ENCODE measurements around the gene KRTAP5-11. TPM values are rescaled to one million over a fixed set of nuclear protein-coding genes. Genes with fewer than 3 reads are reported as not detected.
A peak's percentile ranks its signal among the peaks of the same experiment; 100 is the strongest.
"Not testable (repeated sequence)": the region's sequence is repeated elsewhere in the genome, so short reads cannot be mapped to it uniquely, and the experiment has no call there.

KRTAP5-11 gene
- total RNA-seq, 1 donor from 2014 or later = not detected

- peaks cover 14% of the 10 kb centered on the region for H3K27me3 ChIP-seq
- H3K9me3 Mint-ChIP-seq; H3K79me2 ChIP-seq (ENCODE audit: low read depth); H3K4me1 Mint-ChIP-seq; H3K9ac ChIP-seq; H3K9me3 ChIP-seq (ENCODE audit: low read depth); H3K4me2 ChIP-seq; H3K4me3 ChIP-seq; DNase-seq (ENCODE audit: low spot score); H3K27ac Mint-ChIP-seq; H3K4me3 Mint-ChIP-seq; H3F3A ChIP-seq (ENCODE audit: low read depth); H3K27me3 Mint-ChIP-seq (ENCODE audit: insufficient read depth, low read depth); H3K4me1 ChIP-seq; H3K27ac ChIP-seq; H4K20me1 ChIP-seq (ENCODE audit: low read depth); H2AFZ ChIP-seq (replicated peaks); H3K36me3 ChIP-seq; H3K36me3 Mint-ChIP-seq: not testable (repeated sequence)
Measured at GRCh38 chr11:71614366-71614917, 31.8 kb upstream of the KRTAP5-11 start.

DNA sequence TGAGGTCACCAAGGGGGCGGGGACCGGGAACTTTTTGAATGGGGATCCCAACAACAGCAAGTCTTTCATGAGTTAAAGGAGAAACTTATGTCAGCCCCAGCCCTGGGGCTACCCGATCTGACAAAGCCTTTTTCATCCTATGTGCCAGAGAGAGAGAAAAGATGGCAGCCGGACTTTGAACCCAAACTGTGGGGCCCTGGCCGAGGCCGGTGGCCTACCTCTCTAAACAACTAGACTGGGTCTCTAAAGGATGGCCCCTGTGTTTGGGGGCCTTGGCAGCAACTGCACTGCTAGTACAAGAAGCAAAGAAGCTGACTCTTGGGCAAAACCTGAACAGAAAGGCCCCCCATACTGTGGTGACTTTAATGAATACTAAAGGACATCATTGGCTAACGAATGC lies 31.3 kb upstream of the KRTAP5-11 start:
- H3K27ac Mint-ChIP-seq; H3K4me3 Mint-ChIP-seq; H3K27ac ChIP-seq; H3K36me3 ChIP-seq; H3K9me3 ChIP-seq (ENCODE audit: low read depth); H3K4me3 ChIP-seq; H3K9me3 Mint-ChIP-seq; H3F3A ChIP-seq (ENCODE audit: low read depth); DNase-seq (ENCODE audit: low spot score); H3K9ac ChIP-seq; H4K20me1 ChIP-seq (ENCODE audit: low read depth); H3K27me3 Mint-ChIP-seq (ENCODE audit: insufficient read depth, low read depth); H3K79me2 ChIP-seq (ENCODE audit: low read depth); H3K4me1 ChIP-seq; H3K4me1 Mint-ChIP-seq; H3K36me3 Mint-ChIP-seq; H3K4me2 ChIP-seq; H2AFZ ChIP-seq (replicated peaks): not testable (repeated sequence)
- peaks cover 19% of the 10 kb centered on the region for H3K27me3 ChIP-seq

- not testable (repeated sequence) for H3K4me3 ChIP-seq; H3K4me1 ChIP-seq; H4K20me1 ChIP-seq (ENCODE audit: low read depth); H3K36me3 Mint-ChIP-seq; H3K9ac ChIP-seq; DNase-seq (ENCODE audit: low spot score); H3K4me2 ChIP-seq; H3K4me1 Mint-ChIP-seq; H3K27ac Mint-ChIP-seq; H3K9me3 Mint-ChIP-seq; H3K9me3 ChIP-seq (ENCODE audit: low read depth); H3F3A ChIP-seq (ENCODE audit: low read depth); H3K79me2 ChIP-seq (ENCODE audit: low read depth); H2AFZ ChIP-seq (replicated peaks); H3K27ac ChIP-seq; H3K4me3 Mint-ChIP-seq; H3K36me3 ChIP-seq
- H3K27me3 ChIP-seq = peaks cover 45% of the 10 kb centered on the region
- peaks cover 20% of the 10 kb centered on the region for H3K27me3 Mint-ChIP-seq (ENCODE audit: insufficient read depth, low read depth)
Measured at GRCh38 chr11:71611218-71611910, 28.7 kb upstream of the KRTAP5-11 start.

DNA sequence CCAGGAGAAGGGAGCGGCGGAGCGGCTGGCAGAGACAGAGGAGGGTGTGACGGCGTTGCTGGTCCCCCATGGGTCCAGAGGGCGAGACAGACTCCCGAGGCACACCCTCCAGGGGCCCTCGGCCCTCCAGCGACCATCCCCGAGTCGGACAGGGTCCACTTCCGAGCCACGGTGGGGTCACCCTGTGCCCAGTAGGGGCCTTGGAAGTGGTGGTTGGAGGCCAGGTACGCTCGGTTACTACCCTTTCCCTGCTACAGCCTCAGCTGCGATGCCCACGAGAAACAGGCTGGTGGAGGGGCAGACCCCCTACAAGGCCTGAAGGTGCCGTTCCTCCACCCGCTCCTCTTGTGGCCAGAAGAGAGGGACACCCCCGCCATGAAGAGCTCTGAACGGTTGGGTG lies 25.6 kb upstream of the KRTAP5-11 start:
- peaks cover 30% of the 10 kb centered on the region for H3K27me3 Mint-ChIP-seq (ENCODE audit: insufficient read depth, low read depth)
- H3K79me2 ChIP-seq (ENCODE audit: low read depth); H3F3A ChIP-seq (ENCODE audit: low read depth); H3K36me3 ChIP-seq; H3K9me3 Mint-ChIP-seq; H3K4me1 Mint-ChIP-seq; H3K9me3 ChIP-seq (ENCODE audit: low read depth); H3K4me3 Mint-ChIP-seq; H3K4me1 ChIP-seq; H3K9ac ChIP-seq; H3K36me3 Mint-ChIP-seq; H2AFZ ChIP-seq (replicated peaks); H4K20me1 ChIP-seq (ENCODE audit: low read depth); DNase-seq (ENCODE audit: low spot score); H3K27ac Mint-ChIP-seq; H3K27ac ChIP-seq: not testable (repeated sequence)
- H3K4me2 ChIP-seq = peak overlapping the region; percentile 91
- H3K27me3 ChIP-seq = peaks cover 73% of the 10 kb centered on the region
- H3K4me3 ChIP-seq = peak overlapping the region; percentile 54

DNA sequence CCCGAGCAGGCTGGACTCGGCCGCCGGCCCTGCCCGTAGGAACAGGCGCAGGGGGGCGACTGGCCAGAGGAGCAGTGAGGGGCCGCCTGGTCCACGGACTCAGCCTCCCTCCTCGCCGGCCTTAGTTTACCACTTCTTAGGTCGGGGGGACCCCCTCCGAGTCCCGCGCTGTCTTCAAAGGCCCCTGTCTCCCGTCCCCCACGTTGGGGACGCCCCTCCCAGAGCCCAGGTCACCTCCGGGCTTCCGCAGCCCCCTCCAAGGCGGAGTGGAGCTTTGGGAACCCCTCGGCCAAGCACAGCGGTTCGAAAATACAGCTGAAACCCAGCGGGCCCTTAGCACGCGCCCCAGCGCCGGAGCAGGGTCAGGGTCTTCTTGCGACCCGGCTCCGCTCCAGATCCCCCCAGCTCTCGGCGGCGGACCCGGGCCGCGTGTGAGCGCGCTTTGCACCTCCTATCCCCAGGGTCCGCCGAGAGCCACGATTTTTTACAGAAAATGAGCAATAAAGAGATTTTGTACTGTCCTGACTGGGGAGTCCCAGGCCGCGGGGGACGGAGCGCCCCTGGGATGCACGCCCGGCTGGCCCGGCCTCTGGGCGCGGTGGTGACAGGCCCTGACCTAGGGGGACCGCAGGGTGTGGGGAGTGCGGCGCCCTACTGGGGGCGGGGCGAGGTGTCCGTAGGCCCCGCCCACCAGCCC lies 25.0 kb upstream of the KRTAP5-11 start:
- Histone ChIP-seq H3K27me3 (peaks cover 78% of the 10 kb centered on the region), H3K4me3 (peak overlapping the region; percentile 54), H2AFZ (replicated peaks) (peak overlapping the region; percentile 97), H3K4me2 (peak overlapping the region; percentile 91)
- peak; percentile 50 for DNase-seq (ENCODE audit: low spot score)
- H3K36me3 ChIP-seq; H3K9ac ChIP-seq; H3K4me1 Mint-ChIP-seq; H3K79me2 ChIP-seq (ENCODE audit: low read depth); H3K4me1 ChIP-seq; H4K20me1 ChIP-seq (ENCODE audit: low read depth); H3K27ac Mint-ChIP-seq; H3K27ac ChIP-seq; H3K9me3 ChIP-seq (ENCODE audit: low read depth); H3K36me3 Mint-ChIP-seq; H3K9me3 Mint-ChIP-seq; H3F3A ChIP-seq (ENCODE audit: low read depth): not testable (repeated sequence)
- H3K4me3 Mint-ChIP-seq = peak overlapping the region; percentile 77
- TF ChIP-seq EZH2 (IDR thresholded peaks at IDR 0.05) = peak; percentile 68
- peak; percentile 4 for TF ChIP-seq EZH2phosphoT487 (IDR thresholded peaks at IDR 0.05)
- H3K27me3 Mint-ChIP-seq (ENCODE audit: insufficient read depth, low read depth) = peaks cover 30% of the 10 kb centered on the region

Data from neural progenitor cell (in vitro differentiated cells).